MCF 10A (cell line): Measurements from ENCODE around the gene ADGRD1. TPM values are rescaled to one million over a fixed set of nuclear protein-coding genes. Genes with fewer than 3 reads are reported as not detected.

Experiments
- BruUV-seq: library from RNA; stranded (reverse); fragments of 400-500 nt; replicated peaks from 2 replicates; lab custom pipeline; 2021; lab: Mats Ljungman, UMichigan
- CTCF ChIA-PET: fragments of 300-600 bp; sonication (Branson Sonifier 250); formaldehyde crosslinking; extraction: SDS; loops from one replicate; lab custom pipeline; 2021; ENCODE audit warnings: antibody characterized with exemption, inconsistent platforms; lab: Yijun Ruan, JAX
- POLR2A ChIA-PET: fragments of 300-600, 350-650 bp; sonication (Branson Sonifier 250); formaldehyde crosslinking; extraction: SDS; loops from one replicate; lab custom pipeline; 2020; ENCODE audit warnings: antibody characterized with exemption, inconsistent platforms; lab: Yijun Ruan, JAX
- DNase-seq: peaks from one replicate; pipeline ENCODE4 v3.0.0-alpha.2; 2018; ENCODE audit not compliant: unreplicated experiment
- H3K27ac Mint-ChIP-seq: one replicate; pipeline ENCODE4 v1.8.0; 2022; ENCODE audit warnings: mild to moderate bottlenecking, low read depth, mixed read lengths; ENCODE audit not compliant: unreplicated experiment
- H3K27me3 Mint-ChIP-seq: one replicate; pipeline ENCODE4 v1.8.0; 2022; ENCODE audit warnings: mixed read lengths; ENCODE audit not compliant: insufficient read depth, unreplicated experiment
- H3K36me3 Mint-ChIP-seq: one replicate; pipeline ENCODE4 v1.8.0; 2022; ENCODE audit warnings: mild to moderate bottlenecking, moderate library complexity, mixed read lengths; ENCODE audit not compliant: insufficient read depth, unreplicated experiment
- H3K4me1 Mint-ChIP-seq: one replicate; pipeline ENCODE4 v1.8.0; 2022; ENCODE audit warnings: mixed read lengths; ENCODE audit not compliant: insufficient read depth, unreplicated experiment
- H3K4me3 Mint-ChIP-seq: one replicate; pipeline ENCODE4 v1.8.0; 2022; ENCODE audit warnings: mild to moderate bottlenecking, moderate library complexity, mixed read lengths; ENCODE audit not compliant: unreplicated experiment
- H3K9me3 Mint-ChIP-seq: one replicate; pipeline ENCODE4 v1.8.0; 2022; ENCODE audit warnings: mixed read lengths; ENCODE audit not compliant: unreplicated experiment
- CTCF ChIP-seq: fragments of 200-600 bp; IDR thresholded peaks from one replicate; pipeline ENCODE4 v1.8.0; 2022; ENCODE audit warnings: antibody characterized with exemption, mild to moderate bottlenecking; ENCODE audit not compliant: unreplicated experiment
- intact Hi-C: fragments of 100-400 bp; cut with micrococcal nuclease; formaldehyde crosslinking; loops from 2 replicates; pipeline ENCODE4 v1.14.1; 2022
- total RNA-seq: library from RNA; stranded (reverse); gene quantifications from 2 replicates; pipeline ENCODE4 v1.2.3, GENCODE V29; 2022

The ADGRD1 gene
- total RNA-seq, 1 experiment from 2014 or later: 0.68 TPM

- intact Hi-C loops: loop anchor here (10.0 kb wide), 1 partner anchor 334 kb away; no protein-coding TSS in a partner anchor
These were observed 144.7 kb downstream of the ADGRD1 start for GRCh38 chr12:131098178-131098981.

GRCh38 chr12:131100031-131100674 lies 146.4 kb downstream of the ADGRD1 start:
- Mint-ChIP-seq H3K27me3 (peaks cover 21% of the 10 kb centered on the region), H3K4me3 (no peak overlapping the region), H3K4me1 (no peaks in the 10 kb centered on the region), H3K9me3 (no peaks in the 10 kb centered on the region), H3K36me3 (no peaks in the 10 kb centered on the region), H3K27ac (no peak overlapping the region)
- DNase-seq: no peak
- POLR2A ChIA-PET: no interaction called here
- CTCF ChIA-PET: no interaction called here
- no peak for TF ChIP-seq CTCF
- intact Hi-C loops: loop anchor here (10.0 kb wide), 1 partner anchor 465 kb away; no protein-coding TSS in a partner anchor
- no TSS peak for BruUV-seq

More at GRCh38 chr12:131098178-131098981, 144.7 kb downstream of the ADGRD1 start:
- no peak for TF ChIP-seq CTCF
- ChIA-PET POLR2A (interaction anchor here (0.6 kb wide), 1 partner anchor 24 kb away, joined by 3 read pairs; no protein-coding TSS in a partner anchor), CTCF (interaction anchor here (0.7 kb wide), 1 partner anchor 557 kb away, joined by 3 read pairs; no protein-coding TSS in a partner anchor)
- Mint-ChIP-seq H3K9me3 (no peaks in the 10 kb centered on the region), H3K27me3 (peaks cover 22% of the 10 kb centered on the region), H3K4me1 (peaks cover under 1% of the 10 kb centered on the region), H3K4me3 (no peak overlapping the region), H3K36me3 (no peaks in the 10 kb centered on the region), H3K27ac (no peak overlapping the region)
- no TSS peak for BruUV-seq
- DNase-seq: no peak

GRCh38 chr12:131101006-131101405 lies 147.3 kb downstream of the ADGRD1 start:
- no TSS peak for BruUV-seq
- no peak for TF ChIP-seq CTCF
- ChIA-PET CTCF (no interaction called here), POLR2A (no interaction called here)
- no peaks in the 10 kb centered on the region for H3K36me3 Mint-ChIP-seq
- no peaks in the 10 kb centered on the region for H3K4me1 Mint-ChIP-seq
- H3K27ac Mint-ChIP-seq: no peak overlapping the region
- intact Hi-C loops: loop anchor here (10.0 kb wide), 1 partner anchor 464 kb away; no protein-coding TSS in a partner anchor
- H3K4me3 Mint-ChIP-seq: no peak overlapping the region
- DNase-seq: no peak
- no peaks in the 10 kb centered on the region for H3K9me3 Mint-ChIP-seq
- peaks cover 12% of the 10 kb centered on the region for H3K27me3 Mint-ChIP-seq
